Measurements from ENCODE around the gene GLT1D1.

DNA sequence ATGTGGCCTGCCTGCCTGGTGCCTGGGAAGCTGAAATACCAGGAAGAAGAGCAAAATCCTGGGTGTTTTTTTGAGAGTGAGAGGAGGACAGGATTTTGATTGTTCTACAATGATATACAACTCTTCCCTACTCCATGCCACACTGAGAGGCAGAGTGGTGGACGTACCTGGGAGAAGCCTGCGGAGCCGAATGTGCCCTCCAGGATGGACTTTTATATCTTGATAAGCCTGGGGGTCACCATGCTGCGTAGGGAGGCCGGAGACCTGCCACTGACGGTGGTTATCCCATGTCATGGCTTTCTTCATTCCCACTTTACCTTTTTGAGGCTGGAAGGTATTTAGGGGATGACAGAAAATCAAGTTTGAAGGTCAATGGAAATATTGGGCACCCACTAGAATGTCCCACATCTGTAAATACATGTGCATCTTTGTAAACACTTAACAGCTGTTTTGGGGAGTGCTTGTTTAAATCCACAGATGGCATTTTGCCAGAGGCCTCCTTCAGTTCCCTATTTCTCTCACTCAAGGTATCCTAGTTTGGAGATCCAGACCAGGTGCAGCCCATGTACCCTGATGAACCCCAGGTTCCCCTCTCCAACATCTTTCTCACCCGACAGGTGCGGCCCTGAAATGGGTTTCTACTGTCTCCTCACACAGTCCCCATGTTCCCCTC lies 1.1 kb upstream of the GLT1D1 start:
- TF ChIP-seq CTCF (conservative IDR thresholded peaks at IDR 0.05; ENCODE audit: low read depth in 2 of 2): no peak
- no peak for TF ChIP-seq STAT1 (IDR thresholded peaks at IDR 0.05; ENCODE audit: unreplicated experiment)
- TF ChIP-seq, protein P1, sequence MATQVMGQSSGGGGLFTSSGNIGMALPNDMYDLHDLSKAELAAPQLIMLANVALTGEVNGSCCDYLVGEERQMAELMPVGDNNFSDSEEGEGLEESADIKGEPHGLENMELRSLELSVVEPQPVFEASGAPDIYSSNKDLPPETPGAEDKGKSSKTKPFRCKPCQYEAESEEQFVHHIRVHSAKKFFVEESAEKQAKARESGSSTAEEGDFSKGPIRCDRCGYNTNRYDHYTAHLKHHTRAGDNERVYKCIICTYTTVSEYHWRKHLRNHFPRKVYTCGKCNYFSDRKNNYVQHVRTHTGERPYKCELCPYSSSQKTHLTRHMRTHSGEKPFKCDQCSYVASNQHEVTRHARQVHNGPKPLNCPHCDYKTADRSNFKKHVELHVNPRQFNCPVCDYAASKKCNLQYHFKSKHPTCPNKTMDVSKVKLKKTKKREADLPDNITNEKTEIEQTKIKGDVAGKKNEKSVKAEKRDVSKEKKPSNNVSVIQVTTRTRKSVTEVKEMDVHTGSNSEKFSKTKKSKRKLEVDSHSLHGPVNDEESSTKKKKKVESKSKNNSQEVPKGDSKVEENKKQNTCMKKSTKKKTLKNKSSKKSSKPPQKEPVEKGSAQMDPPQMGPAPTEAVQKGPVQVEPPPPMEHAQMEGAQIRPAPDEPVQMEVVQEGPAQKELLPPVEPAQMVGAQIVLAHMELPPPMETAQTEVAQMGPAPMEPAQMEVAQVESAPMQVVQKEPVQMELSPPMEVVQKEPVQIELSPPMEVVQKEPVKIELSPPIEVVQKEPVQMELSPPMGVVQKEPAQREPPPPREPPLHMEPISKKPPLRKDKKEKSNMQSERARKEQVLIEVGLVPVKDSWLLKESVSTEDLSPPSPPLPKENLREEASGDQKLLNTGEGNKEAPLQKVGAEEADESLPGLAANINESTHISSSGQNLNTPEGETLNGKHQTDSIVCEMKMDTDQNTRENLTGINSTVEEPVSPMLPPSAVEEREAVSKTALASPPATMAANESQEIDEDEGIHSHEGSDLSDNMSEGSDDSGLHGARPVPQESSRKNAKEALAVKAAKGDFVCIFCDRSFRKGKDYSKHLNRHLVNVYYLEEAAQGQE (IDR thresholded peaks at IDR 0.05; ENCODE audit: unreplicated experiment): no peak
- TF ChIP-seq CREB1 (CRISPR knock-in tag; IDR thresholded peaks at IDR 0.05; ENCODE audit: low read depth): no peak
- TF ChIP-seq POLR2AphosphoS5 (IDR thresholded peaks at IDR 0.05; ENCODE audit: low read depth): no peak
- TF ChIP-seq JUNB (IDR thresholded peaks at IDR 0.05; ENCODE audit: unreplicated experiment): no peak
- TF ChIP-seq EZH2 (IDR thresholded peaks at IDR 0.05; ENCODE audit: low read depth, unreplicated experiment): no peak
- TF ChIP-seq, protein P2, sequence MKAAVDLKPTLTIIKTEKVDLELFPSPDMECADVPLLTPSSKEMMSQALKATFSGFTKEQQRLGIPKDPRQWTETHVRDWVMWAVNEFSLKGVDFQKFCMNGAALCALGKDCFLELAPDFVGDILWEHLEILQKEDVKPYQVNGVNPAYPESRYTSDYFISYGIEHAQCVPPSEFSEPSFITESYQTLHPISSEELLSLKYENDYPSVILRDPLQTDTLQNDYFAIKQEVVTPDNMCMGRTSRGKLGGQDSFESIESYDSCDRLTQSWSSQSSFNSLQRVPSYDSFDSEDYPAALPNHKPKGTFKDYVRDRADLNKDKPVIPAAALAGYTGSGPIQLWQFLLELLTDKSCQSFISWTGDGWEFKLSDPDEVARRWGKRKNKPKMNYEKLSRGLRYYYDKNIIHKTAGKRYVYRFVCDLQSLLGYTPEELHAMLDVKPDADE (IDR thresholded peaks at IDR 0.05): no peak
